ENCODE measurements around the gene EEF1AKMT1.
"Not testable (repeated sequence)": the region's sequence is repeated elsewhere in the genome, so short reads cannot be mapped to it uniquely, and the experiment has no call there.

The EEF1AKMT1 gene

GRCh38 chr13:20776751-20777150, 3.0 kb upstream of the EEF1AKMT1 start:
- peaks cover 11% of the 10 kb centered on the region for H3K4me1 ChIP-seq (ENCODE audit: insufficient read depth, low read length)
- WGBS, result 80% methylated on average over 1 of the region's 1 CpG

DNA sequence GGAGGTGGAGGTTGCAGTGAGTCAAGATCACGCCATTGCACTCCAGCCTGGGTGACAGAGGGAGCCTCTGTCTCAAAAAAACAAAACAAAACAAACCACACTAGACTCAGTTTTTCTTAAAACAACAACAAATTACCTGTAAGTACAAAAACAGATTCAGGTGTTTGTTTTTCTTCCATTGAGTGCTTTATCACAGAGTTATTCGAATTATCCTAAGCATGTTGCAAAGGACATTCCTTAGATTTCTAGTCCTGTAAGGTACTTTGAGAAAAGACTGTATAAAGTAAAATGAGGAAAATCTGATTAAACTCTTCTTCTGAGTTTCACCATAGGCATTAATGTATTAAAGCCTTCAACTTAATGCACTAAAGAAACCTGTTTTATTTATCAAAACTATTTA, 2.2 kb upstream of the EEF1AKMT1 start:
- 88% methylated on average over 2 of the region's 2 CpGs for WGBS
- H3K4me3 ChIP-seq (ENCODE audit: low read length), result no peak overlapping the region
- no peak overlapping the region; the same call in 1 of the 2 replicates for H3K27ac ChIP-seq (ENCODE audit: low read depth, low read length)
- H3K9ac ChIP-seq (ENCODE audit: low read depth, low read length), result no peak overlapping the region
- peaks cover 11% of the 10 kb centered on the region for H3K4me1 ChIP-seq (ENCODE audit: insufficient read depth, low read length)
- H3K27me3 ChIP-seq (ENCODE audit: insufficient read depth, low read length), result no peaks in the 10 kb centered on the region
- H3K36me3 ChIP-seq (ENCODE audit: insufficient read depth, low read length), result peaks cover 10% of the 10 kb centered on the region; the same call in 1 of the 2 replicates
- H3K9me3 ChIP-seq (ENCODE audit: insufficient read depth, low read depth, low read length), result no peaks in the 10 kb centered on the region

More at GRCh38 chr13:20776751-20777150, 3.0 kb upstream of the EEF1AKMT1 start:
- no peak overlapping the region for H3K9ac ChIP-seq (ENCODE audit: low read depth, low read length)
- no peak overlapping the region for H3K27ac ChIP-seq (ENCODE audit: low read depth, low read length)
- H3K27me3 ChIP-seq (ENCODE audit: insufficient read depth, low read length), result no peaks in the 10 kb centered on the region
- no peak overlapping the region for H3K4me3 ChIP-seq (ENCODE audit: low read length)
- H3K9me3 ChIP-seq (ENCODE audit: insufficient read depth, low read depth, low read length), result no peaks in the 10 kb centered on the region
- peaks cover 18% of the 10 kb centered on the region for H3K36me3 ChIP-seq (ENCODE audit: insufficient read depth, low read length)

- Histone ChIP-seq H3K27ac (ENCODE audit: low read depth, low read length) (no peak overlapping the region), H3K9ac (ENCODE audit: low read depth, low read length) (no peak overlapping the region), H3K36me3 (ENCODE audit: insufficient read depth, low read length) (peaks cover 3% of the 10 kb centered on the region; the same call in 1 of the 2 replicates), H3K27me3 (ENCODE audit: insufficient read depth, low read length) (no peaks in the 10 kb centered on the region), H3K4me1 (ENCODE audit: insufficient read depth, low read length) (peaks cover 11% of the 10 kb centered on the region), H3K9me3 (ENCODE audit: insufficient read depth, low read depth, low read length) (no peaks in the 10 kb centered on the region; the same call in 1 of the 2 replicates), H3K4me3 (ENCODE audit: low read length) (no peak overlapping the region)
- WGBS, result 100% methylated on average over 1 of the region's 1 CpG
Measured at GRCh38 chr13:20774746-20775145, 985 bp upstream of the EEF1AKMT1 start.

GRCh38 chr13:20772401-20773131, 1.2 kb downstream of the EEF1AKMT1 start:
- peak overlapping the region; percentile 96; the same call in 1 of the 2 replicates for H3K9ac ChIP-seq (ENCODE audit: low read depth, low read length)
- peaks cover 7% of the 10 kb centered on the region; the same call in 1 of the 2 replicates for H3K9me3 ChIP-seq (ENCODE audit: insufficient read depth, low read depth, low read length)
- 83% methylated on average over 10 of the region's 10 CpGs for WGBS
- peak overlapping the region; percentile 86 for H3K4me3 ChIP-seq (ENCODE audit: low read length)
- H3K27ac ChIP-seq (ENCODE audit: low read depth, low read length), result no peak overlapping the region
- H3K4me1 ChIP-seq (ENCODE audit: insufficient read depth, low read length), result peaks cover 11% of the 10 kb centered on the region
- peaks cover 3% of the 10 kb centered on the region; the same call in 1 of the 2 replicates for H3K36me3 ChIP-seq (ENCODE audit: insufficient read depth, low read length)
- no peaks in the 10 kb centered on the region for H3K27me3 ChIP-seq (ENCODE audit: insufficient read depth, low read length)

GRCh38 chr13:20769834-20770233, 3.9 kb downstream of the EEF1AKMT1 start:
- Histone ChIP-seq H3K9ac (ENCODE audit: low read depth, low read length) (no peak overlapping the region), H3K27ac (ENCODE audit: low read depth, low read length) (no peak overlapping the region), H3K4me3 (ENCODE audit: low read length) (no peak overlapping the region), H3K9me3 (ENCODE audit: insufficient read depth, low read depth, low read length) (peaks cover 11% of the 10 kb centered on the region; the same call in 1 of the 2 replicates), H3K4me1 (ENCODE audit: insufficient read depth, low read length) (peaks cover 9% of the 10 kb centered on the region), H3K36me3 (ENCODE audit: insufficient read depth, low read length) (peaks cover 3% of the 10 kb centered on the region; the same call in 1 of the 2 replicates), H3K27me3 (ENCODE audit: insufficient read depth, low read length) (no peaks in the 10 kb centered on the region)
- WGBS, result no CpG with 5 or more reads among the region's 1 CpG

DNA sequence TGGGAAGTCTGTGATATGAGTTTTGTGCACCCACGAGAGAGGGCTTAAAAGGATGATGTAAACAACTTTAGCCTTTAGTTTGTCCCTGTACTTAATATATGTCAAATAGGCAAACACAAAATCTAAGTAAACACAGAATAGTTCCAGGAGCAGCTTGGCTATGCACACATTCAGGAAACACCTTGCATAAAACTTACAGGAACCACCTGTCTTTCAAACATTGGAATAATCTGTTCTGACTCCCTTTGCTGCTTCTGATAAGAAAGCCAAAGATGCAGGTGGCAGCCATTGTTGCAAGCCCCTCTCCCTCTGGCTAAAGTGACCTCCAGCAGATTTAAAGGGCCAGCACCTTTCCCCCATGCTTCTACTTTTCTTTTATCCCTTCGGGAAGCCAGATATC, 4.7 kb downstream of the EEF1AKMT1 start:
- Histone ChIP-seq H3K4me3 (ENCODE audit: low read length) (no peak overlapping the region), H3K4me1 (ENCODE audit: insufficient read depth, low read length) (peaks cover 9% of the 10 kb centered on the region), H3K27me3 (ENCODE audit: insufficient read depth, low read length) (no peaks in the 10 kb centered on the region), H3K9me3 (ENCODE audit: insufficient read depth, low read depth, low read length) (peaks cover 11% of the 10 kb centered on the region; the same call in 1 of the 2 replicates), H3K36me3 (ENCODE audit: insufficient read depth, low read length) (peaks cover 3% of the 10 kb centered on the region; the same call in 1 of the 2 replicates), H3K9ac (ENCODE audit: low read depth, low read length) (no peak overlapping the region), H3K27ac (ENCODE audit: low read depth, low read length) (no peak overlapping the region)
- 65% methylated on average over 2 of the region's 2 CpGs for WGBS

GRCh38 chr13:20767309-20767943, 6.3 kb downstream of the EEF1AKMT1 start:
- Histone ChIP-seq H3K4me3 (ENCODE audit: low read length) (no peak overlapping the region), H3K36me3 (ENCODE audit: insufficient read depth, low read length) (peaks cover 3% of the 10 kb centered on the region; the same call in 1 of the 2 replicates), H3K27me3 (ENCODE audit: insufficient read depth, low read length) (no peaks in the 10 kb centered on the region), H3K9ac (ENCODE audit: low read depth, low read length) (no peak overlapping the region), H3K9me3 (ENCODE audit: insufficient read depth, low read depth, low read length) (peaks cover 11% of the 10 kb centered on the region; the same call in 1 of the 2 replicates), H3K4me1 (ENCODE audit: insufficient read depth, low read length) (peaks cover 4% of the 10 kb centered on the region), H3K27ac (ENCODE audit: low read depth, low read length) (no peak overlapping the region)
- WGBS, result 93% methylated on average over 2 of the region's 2 CpGs

DNA sequence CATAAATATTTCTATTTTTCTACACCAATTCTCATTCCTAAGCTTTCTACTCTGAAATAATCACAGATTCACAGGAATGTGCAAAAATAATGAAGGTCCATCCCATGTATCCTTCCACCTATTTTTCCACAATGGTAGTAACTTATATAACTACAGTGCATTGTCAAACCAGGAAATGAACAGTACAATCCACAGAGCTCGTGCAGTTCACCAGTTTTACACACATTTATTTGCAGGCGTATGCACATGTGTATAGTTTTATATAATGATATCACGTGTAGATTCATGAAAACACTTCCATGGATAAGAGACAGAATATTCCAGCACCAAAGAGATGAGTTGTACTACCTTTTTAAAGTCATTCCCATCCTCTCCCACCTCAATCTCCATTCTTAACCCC, 12.9 kb downstream of the EEF1AKMT1 start:
- no peaks in the 10 kb centered on the region for H3K27me3 ChIP-seq (ENCODE audit: insufficient read depth, low read length)
- no peak overlapping the region for H3K4me3 ChIP-seq (ENCODE audit: low read length)
- no peak overlapping the region for H3K9ac ChIP-seq (ENCODE audit: low read depth, low read length)
- peaks cover 8% of the 10 kb centered on the region; the same call in 1 of the 2 replicates for H3K9me3 ChIP-seq (ENCODE audit: insufficient read depth, low read depth, low read length)
- no peak overlapping the region for H3K27ac ChIP-seq (ENCODE audit: low read depth, low read length)
- no peaks in the 10 kb centered on the region for H3K36me3 ChIP-seq (ENCODE audit: insufficient read depth, low read length)
- peaks cover 7% of the 10 kb centered on the region; the same call in 1 of the 2 replicates for H3K4me1 ChIP-seq (ENCODE audit: insufficient read depth, low read length)
- WGBS, result 90% methylated on average over 3 of the region's 3 CpGs

DNA sequence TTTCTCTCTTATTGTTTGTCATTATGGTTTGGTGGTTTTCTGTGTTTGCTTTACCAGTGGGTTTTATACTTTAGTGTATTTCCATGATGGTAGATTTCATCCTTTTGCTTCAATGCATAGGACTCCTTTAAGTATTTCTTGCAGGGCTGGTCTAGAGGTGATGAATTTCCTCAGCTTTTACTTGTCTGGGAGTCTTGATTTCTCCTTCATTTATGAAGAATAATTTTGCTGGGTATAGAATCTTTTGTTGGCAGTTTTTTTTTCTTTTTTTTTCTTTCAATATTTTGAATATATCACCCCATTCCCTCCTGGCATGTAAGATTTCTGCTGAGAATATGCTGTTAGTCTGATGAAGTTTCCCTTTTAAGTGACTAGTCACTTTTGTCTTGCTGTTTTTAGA, 19.8 kb downstream of the EEF1AKMT1 start:
- peaks cover 7% of the 10 kb centered on the region; the same call in 1 of the 2 replicates for H3K4me1 ChIP-seq (ENCODE audit: insufficient read depth, low read length)
- H3K9ac ChIP-seq (ENCODE audit: low read depth, low read length), result no peak overlapping the region
- no peak overlapping the region for H3K27ac ChIP-seq (ENCODE audit: low read depth, low read length)
- H3K27me3 ChIP-seq (ENCODE audit: insufficient read depth, low read length), result no peaks in the 10 kb centered on the region
- H3K9me3 ChIP-seq (ENCODE audit: insufficient read depth, low read depth, low read length), result peaks cover 39% of the 10 kb centered on the region
- H3K36me3 ChIP-seq (ENCODE audit: insufficient read depth, low read length), result no peaks in the 10 kb centered on the region
- no peak overlapping the region for H3K4me3 ChIP-seq (ENCODE audit: low read length)

DNA sequence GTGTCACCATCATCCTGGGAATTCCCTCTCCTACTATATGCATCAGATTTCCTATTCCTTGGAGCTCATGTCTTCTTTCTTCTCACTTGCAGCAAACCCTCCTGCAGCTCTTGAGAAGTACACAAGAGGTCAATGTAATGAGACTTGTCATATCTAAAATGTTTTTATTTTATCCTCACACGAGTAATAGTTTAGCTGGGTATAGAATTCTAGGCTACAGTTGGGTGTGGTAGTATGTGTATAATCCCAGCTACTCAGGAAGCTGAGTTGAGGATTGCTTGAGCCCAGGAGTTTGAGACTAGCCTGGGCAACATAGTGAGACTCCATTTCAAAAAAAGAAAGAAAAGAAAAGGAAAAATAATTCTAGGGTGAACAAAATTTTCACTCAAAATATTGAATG, 24.4 kb downstream of the EEF1AKMT1 start:
- 93% methylated on average over 1 of the region's 1 CpG for WGBS

GRCh38 chr13:20743830-20744404, 29.8 kb downstream of the EEF1AKMT1 start:
- not testable (repeated sequence) for H3K9me3 ChIP-seq (ENCODE audit: insufficient read depth, low read depth, low read length); H3K4me3 ChIP-seq (ENCODE audit: low read length); H3K36me3 ChIP-seq (ENCODE audit: insufficient read depth, low read length); H3K27me3 ChIP-seq (ENCODE audit: insufficient read depth, low read length); H3K9ac ChIP-seq (ENCODE audit: low read depth, low read length); H3K4me1 ChIP-seq (ENCODE audit: insufficient read depth, low read length); H3K27ac ChIP-seq (ENCODE audit: low read depth, low read length)
- WGBS, result 96% methylated on average over 4 of the region's 4 CpGs

More for the DNA sequence above, 24.4 kb downstream of the EEF1AKMT1 start:
- Histone ChIP-seq H3K36me3 (ENCODE audit: insufficient read depth, low read length) (no peaks in the 10 kb centered on the region), H3K27me3 (ENCODE audit: insufficient read depth, low read length) (no peaks in the 10 kb centered on the region), H3K27ac (ENCODE audit: low read depth, low read length) (no peak overlapping the region), H3K4me3 (ENCODE audit: low read length) (no peak overlapping the region), H3K9ac (ENCODE audit: low read depth, low read length) (no peak overlapping the region), H3K9me3 (ENCODE audit: insufficient read depth, low read depth, low read length) (peaks cover 31% of the 10 kb centered on the region), H3K4me1 (ENCODE audit: insufficient read depth, low read length) (no peaks in the 10 kb centered on the region)
